GM19372 (cell line): ENCODE data around the gene MYBPH.

ENCODE experiments used
- ATAC-seq: cut with Tn5 transposase; IDR thresholded peaks from one replicate; pipeline ENCODE4 v1.9.1; 2021; ENCODE audit warnings: mild to moderate bottlenecking, low read depth, moderate library complexity; ENCODE audit not compliant: unreplicated experiment

MYBPH gene

DNA sequence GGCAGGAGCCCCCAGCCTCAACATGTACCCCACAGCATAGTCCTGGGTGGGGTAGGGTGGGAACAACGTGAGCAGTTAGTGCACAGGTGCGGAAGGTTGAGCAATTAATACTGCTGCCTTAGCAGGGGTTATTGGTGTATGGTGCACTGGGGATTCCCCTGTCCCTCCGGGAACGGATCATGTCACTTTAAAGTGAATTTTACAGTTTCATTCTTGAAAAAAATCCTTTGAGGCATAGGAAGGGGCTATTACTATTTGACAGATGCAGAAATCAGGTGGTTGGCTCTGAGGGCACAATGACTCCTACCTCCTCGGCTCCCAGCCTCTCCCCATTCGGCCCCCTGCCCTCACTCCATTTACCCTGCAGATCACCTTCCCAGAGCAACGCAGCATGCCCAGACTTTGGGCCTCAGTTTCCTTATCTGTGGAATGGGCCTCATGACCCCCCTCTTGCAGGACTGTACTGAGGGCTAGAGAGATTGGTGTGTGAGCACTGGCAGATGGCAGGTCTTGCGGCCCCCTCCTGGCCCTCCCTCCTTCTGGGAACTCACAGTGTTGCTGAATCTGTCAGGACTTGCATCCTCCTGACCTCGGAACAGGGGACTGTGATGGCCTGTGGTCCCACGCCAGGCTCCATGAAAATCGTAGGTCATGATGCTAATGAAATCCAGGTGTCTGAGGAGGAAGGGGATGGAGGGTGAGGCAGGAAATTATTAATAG is 5.1 kb upstream of the MYBPH start:
- ATAC-seq: no peak

DNA sequence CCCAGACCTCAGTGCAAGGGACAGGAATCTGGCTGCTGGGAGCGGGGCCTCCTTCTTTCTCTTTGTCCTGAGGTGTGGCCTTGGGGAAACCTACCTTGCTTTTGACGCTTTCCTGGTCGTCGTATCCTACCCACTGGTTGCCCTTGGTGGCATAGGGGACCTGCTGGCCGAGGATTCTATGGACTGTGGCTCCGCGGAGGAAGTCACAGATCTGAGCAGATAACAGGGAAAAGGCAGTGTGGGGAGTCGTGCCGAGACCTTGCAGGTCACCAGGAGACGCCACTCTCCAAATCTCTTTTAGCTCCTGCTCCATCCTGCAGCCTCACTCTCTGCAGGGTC is 4.0 kb upstream of the MYBPH start:
- ATAC-seq: no peak

GRCh38 chr1:203178821-203179666 is 3.4 kb upstream of the MYBPH start:
- no peak for ATAC-seq

DNA sequence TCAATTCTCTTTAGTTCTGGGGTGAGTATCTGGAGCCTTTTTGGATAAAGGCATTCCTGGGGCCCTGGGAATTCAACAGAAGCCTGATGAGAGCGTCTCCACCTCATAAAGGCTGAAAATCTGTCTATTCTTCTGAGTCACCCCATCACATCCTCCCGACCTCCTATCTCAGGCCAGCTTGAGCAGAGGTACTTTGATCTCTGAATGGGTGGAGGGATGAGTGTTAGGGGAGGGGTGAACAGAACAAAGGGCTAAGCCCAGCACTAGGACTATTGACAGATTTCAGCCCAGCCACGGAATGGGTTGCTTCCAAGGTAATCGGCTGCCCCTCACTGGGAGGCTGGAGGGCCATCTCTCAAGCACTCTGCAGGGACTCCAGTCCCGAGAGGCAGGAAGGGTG is 2.5 kb upstream of the MYBPH start:
- no peak for ATAC-seq

DNA sequence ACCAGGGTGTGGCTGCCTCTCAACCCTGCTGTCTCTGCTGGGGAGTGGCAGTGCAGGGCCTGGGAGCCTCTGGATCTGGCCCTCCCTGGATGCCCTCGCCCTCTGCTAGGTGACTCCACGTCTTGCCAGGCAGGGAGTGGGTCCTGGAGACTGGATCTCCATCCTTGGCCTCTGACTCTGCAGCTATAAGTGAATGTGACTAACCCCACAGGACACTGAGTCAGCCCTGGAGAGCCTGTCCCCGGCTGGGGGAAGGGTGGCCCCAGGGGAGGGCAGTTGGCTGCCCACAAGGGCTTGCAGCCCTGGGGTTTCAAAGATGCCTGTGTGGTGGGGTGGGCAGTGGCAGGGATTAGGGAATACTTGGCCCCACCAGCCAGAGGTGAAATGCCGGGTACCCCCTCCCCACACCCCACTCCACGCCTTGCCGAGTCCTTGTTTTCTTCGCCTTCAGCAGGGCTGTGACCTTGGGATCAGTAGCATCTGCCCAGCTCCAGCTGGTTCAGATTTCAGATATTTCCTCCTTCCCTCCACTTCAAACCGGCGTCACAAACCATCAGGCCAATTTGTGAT is 1.9 kb upstream of the MYBPH start:
- ATAC-seq: no peak

DNA sequence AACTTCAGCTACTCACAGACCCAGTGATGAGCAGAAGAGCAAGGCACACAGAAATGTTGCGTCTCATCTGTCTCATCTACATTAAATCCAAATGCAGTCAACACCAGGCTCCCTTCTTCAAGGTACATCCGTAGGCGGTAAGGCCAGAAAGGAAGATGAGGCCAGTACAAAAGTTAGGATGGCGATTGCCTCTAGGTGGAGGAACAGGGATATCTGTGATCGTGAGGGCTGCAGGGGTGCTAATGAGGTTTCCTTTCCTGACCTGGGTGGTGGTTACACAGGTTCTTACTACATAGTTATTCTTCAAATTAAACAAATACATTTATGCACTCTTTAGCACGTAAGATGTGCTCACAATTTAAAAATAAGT is 1.4 kb upstream of the MYBPH start:
- no peak for ATAC-seq

DNA sequence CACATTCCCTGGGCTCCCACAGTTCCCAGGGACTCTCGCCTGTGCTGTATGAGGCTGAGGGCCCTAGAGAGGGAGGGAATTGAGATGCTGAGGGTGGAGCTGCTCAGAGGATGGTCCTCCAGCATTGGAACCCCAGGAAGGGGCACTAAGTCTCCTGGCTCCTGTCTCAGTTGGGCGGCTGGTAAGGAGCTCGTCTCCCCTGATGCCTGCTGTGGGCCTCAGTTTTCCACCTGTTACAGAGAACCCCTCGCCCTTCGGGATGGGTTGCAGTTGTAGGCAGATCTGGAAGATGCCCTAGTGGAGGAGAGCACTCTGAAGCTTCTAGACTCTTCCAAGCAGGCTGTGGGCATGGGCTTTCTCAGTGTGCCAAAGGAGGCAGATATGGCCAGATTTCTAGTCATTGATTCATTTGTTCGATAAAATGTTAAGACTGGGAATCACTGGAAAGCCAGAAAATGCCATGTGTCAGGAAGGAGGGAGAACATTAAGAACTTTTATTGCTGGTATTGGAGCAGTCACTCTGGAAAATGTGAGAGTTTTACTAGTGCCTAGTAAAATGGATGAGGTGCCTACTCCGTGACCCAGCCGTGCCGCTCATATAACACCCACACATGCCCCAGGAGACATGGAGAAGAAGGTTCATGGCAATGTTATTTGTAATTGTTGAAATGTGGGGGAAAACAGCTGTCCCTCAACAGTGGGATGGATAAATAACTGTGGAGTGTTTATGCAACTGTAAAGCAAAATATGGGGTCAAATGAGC is 828 bp upstream of the MYBPH start:
- no peak for ATAC-seq

GRCh38 chr1:203175827-203176241 is 208 bp upstream of the MYBPH start:
- no peak for ATAC-seq

DNA sequence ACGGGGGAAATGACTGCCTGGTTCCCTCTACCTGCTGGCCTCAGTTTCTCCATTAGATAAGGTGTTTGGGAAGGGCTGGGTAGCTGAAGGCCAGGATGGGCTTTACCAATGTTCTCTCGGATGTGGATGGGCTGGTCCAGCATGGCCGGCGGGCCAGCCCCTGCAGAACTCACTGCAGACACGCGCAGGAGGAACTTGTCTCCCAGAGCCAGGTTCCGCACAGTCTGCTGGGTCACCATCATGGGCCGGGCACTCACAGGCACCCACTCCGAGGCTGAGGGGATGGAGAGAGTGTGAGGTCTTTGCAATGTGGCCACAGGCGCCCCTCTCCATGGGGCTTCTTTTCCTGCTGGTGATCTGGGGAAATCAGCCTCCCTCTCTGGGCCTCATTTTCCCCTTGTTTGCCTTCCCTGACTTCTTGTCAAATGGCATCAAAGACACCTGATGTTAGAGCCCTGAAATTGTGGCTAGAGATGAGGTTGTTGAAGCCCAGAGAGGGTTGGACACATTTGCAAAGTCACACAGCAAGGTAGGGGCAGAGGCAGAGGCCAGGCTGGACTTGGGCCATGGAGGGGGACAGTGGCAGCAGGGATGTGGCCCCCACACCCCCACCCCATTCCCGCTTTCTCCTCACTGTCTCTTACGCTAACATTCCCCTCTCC is 1.2 kb downstream of the MYBPH start:
- ATAC-seq: no peak

DNA sequence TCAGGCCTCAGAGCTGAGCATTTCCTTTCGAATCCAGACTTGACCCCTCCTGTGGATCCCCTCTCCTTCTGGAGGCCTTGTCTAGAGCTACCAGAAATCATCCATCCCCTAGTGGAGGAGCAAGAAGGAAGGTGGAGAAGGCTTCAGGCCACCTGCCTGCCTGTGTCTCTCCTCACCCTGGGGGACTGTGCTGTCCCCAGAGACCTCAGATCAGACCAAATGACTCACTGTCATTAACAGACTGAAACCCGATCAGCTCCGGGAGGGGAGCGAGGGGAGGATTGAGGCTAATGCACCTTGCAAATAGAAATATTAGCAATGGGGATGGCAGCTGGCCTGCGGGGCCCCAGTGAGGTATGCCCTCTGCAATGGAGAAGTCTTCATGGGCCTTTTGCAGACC is 2.1 kb downstream of the MYBPH start:
- ATAC-seq: no peak

GRCh38 chr1:203173011-203173555 is 2.5 kb downstream of the MYBPH start:
- ATAC-seq: no peak

DNA sequence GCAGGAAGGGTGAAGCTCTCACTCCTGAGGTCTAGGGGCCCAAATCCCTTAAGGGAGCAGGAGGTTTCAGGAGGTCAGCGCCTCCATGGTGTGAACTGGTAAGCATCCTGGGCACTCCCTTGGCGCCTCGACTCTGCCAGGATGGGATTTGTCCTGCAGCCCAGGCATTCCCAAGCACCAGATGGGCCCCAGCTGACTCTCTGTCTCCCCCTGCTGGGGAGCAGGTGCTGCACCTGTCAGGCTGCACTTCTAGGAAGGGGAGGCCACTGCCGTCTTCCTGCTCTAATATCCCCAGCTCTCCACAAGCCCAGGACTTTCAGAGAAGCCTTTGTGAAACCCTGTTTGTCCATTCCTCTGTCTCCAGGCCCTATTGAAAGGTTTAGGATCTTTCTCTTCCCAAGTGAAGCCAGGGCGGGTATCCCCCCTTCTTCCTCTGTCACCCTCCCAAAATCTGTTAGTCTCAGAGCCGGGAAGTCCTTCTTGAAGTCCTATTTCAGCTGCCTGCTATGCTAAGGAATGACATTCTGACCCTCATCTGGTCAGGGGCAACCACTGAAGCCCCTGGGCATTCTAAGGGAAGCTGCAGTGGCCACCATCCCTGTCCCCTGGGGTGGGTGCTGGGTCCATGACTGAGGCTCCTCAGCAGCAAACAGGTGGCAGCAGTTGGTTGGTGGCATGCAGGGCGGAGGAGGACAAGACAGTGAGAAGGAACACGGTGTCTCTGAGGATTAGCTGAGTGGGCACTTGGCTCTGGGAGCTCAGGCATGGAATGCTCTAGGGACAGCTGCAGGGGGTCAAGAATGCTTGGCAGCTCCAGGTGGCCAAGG is 3.2 kb downstream of the MYBPH start:
- no peak for ATAC-seq

DNA sequence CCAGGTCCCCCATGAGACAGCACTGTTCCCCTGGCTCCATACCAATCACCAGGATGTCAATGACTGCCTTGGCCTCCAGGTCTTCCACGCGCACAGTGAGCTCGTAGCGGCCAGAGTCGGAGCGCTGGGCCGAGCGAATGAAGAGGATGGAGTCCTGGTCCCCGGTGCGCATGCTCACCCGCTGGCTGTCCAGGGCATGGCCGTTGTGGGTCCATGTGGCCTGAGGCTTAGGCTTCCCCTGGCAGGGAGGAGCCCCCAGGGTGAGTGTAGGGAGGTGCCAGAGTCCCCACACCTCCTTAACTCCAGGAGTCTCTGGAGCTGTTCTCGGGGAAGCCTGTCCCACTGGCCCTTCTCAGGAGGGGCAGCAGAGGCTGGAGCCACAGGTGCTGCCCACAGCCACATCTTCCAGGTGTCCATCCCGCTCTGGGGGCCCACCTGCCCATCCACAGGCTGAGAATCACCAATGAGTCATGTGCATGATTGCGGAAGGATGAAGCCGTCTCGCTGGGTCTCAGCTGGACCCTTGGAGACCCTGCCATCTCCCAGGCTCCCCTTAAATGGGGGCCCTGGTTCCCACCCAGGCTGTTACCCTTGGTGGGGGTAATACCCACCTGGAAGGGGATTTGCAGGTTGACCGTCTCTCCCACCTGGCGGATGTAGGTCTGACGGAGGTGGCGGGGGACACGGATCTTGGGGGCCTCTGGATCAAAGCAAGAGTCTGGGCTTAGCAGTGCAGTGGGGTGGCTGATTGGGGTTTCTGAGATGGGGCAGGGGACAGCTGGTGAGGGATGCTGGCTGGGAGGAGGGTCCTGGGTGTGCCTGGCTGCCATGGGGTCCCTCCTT is 4.1 kb downstream of the MYBPH start:
- no peak for ATAC-seq

DNA sequence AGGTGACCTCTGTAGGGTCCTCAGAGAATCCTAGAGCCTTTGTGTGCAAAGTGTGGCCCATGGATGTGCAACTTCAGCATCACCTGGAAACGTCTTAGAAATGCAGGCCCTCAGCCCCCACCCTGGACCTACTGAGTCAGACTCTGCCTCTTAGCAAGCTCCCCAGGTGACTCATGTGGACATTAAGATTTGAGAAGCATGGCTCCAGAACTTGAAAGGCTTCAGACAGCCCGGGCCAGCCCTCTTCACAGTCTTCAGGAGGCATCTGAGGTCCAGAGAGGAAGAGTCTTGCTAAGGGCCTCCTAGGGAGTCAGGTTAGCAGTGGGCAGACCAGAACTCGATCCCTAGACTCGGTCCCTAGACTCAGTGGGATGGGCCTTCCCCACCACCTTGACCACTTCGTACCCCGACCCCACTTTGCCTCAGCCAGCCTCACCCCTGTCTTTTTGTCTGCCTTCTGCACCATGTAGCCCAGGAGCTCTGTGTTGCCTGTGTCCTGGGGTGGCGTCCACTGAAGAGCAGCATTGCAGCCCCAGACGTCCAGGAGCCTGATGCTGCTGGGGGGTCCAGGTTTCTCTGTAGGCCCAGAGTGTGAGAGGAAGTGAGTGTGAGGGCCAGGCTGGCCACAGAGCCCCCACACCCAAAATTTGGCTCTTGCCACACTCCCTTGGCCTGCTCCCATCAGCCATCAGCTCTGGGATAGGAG is 4.8 kb downstream of the MYBPH start:
- no peak for ATAC-seq

DNA sequence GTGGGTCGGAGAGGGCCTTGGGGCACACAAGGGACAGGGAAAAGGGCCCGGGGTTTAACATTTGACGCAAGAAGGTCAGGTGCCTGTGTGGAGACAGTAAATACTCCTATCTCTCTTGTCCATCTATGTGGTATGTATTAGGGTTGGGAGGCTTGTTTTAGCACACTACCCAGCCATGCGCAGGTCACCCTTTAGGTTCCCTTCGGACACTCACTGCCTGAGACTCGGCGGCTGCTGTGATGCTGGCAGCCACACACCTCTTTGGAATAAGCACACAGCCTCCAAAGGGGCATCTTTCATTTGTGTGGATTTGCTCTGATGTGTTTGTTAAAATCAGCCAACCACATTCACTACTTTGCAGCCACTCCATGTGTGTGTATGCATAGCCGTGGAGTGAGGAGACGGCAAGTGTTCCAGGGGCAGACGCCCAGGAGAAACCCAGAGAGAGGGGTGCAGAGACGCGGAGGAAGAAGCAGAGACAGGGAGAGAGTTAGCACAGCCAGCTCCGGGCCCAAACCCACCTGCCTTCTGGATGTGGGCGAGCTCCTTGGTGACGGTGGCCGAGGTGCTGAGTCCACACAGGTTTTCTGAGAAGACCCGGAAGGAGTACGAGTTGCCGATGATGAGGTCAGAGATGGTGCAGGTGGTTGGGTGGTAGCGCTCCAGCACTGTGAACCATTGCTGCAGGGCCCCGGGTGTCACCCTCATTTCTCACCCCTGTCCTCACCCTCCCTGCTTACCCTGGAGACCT is 5.7 kb downstream of the MYBPH start:
- ATAC-seq: no peak

DNA sequence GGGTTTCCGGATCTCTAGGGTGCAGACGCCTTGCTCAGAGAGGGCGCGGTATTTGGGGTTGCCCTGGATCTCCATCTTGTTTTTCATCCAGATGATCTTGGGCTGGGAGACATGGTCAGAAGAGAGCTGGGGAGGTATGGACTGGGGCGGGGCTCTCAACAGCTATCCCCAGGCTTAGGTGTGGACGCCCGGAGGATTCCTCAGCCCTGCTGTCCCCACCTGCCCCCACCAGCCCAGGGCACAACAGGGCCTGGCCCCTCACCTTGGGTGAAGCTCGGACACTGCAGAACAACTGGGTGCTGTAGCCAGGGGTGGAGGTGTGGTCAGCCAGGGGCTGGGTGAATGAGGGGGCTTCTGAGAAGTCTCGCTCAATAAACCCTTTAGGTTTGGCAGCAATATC is 6.6 kb downstream of the MYBPH start:
- ATAC-seq: no peak

- no peak for ATAC-seq
Measured at GRCh38 chr1:203168256-203168786, 7.3 kb downstream of the MYBPH start.
